Measurements from ENCODE around the gene RCOR2. TPM values are rescaled to one million over a fixed set of nuclear protein-coding genes. Genes with fewer than 3 reads are reported as not detected.

Gene RCOR2
- total and polyA plus RNA-seq, 2 experiments from 2014 or later: 34.7 to 74.2 TPM

- Histone ChIP-seq H3K4me1 (ENCODE audit: low read depth) (peaks cover 38% of the 10 kb centered on the region), H3K27me3 (no peaks in the 10 kb centered on the region), H3K4me3 (no peak overlapping the region), H3K27ac (peak overlapping the region; percentile 92), H3K9me3 (ENCODE audit: low read depth) (no peaks in the 10 kb centered on the region), H3K36me3 (peaks cover 5% of the 10 kb centered on the region)
- TF ChIP-seq CTCF (IDR thresholded peaks at IDR 0.05; ENCODE audit: low read depth, low read length): no peak
- DNase-seq (ENCODE audit: low read depth in 1 of 2, low spot score in 1 of 2): no peak
Observed at GRCh38 chr11:63912678-63913077, 4.3 kb downstream of the RCOR2 start.

GRCh38 chr11:63911876-63912275, 5.1 kb downstream of the RCOR2 start:
- DNase-seq (ENCODE audit: low read depth in 1 of 2, low spot score in 1 of 2): no peak
- Histone ChIP-seq H3K36me3 (peaks cover 5% of the 10 kb centered on the region), H3K9me3 (ENCODE audit: low read depth) (no peaks in the 10 kb centered on the region), H3K4me3 (no peak overlapping the region), H3K4me1 (ENCODE audit: low read depth) (peaks cover 43% of the 10 kb centered on the region), H3K27ac (peak overlapping the region; percentile 92), H3K27me3 (no peaks in the 10 kb centered on the region)
- no peak for TF ChIP-seq CTCF (IDR thresholded peaks at IDR 0.05; ENCODE audit: low read depth, low read length)

GRCh38 chr11:63911440-63911839, 5.5 kb downstream of the RCOR2 start:
- Histone ChIP-seq H3K27me3 (no peaks in the 10 kb centered on the region), H3K9me3 (ENCODE audit: low read depth) (no peaks in the 10 kb centered on the region), H3K36me3 (peaks cover 5% of the 10 kb centered on the region), H3K4me3 (no peak overlapping the region), H3K27ac (peak overlapping the region; percentile 92), H3K4me1 (ENCODE audit: low read depth) (peaks cover 45% of the 10 kb centered on the region)
- no peak for TF ChIP-seq CTCF (IDR thresholded peaks at IDR 0.05; ENCODE audit: low read depth, low read length)
- DNase-seq (ENCODE audit: low read depth in 1 of 2, low spot score in 1 of 2): no peak

- Histone ChIP-seq H3K4me3 (no peak overlapping the region), H3K27me3 (no peaks in the 10 kb centered on the region), H3K4me1 (ENCODE audit: low read depth) (peaks cover 45% of the 10 kb centered on the region), H3K36me3 (peaks cover 5% of the 10 kb centered on the region), H3K9me3 (ENCODE audit: low read depth) (no peaks in the 10 kb centered on the region), H3K27ac (peak overlapping the region; percentile 92)
- TF ChIP-seq CTCF (IDR thresholded peaks at IDR 0.05; ENCODE audit: low read depth, low read length): no peak
- DNase-seq (ENCODE audit: low read depth in 1 of 2, low spot score in 1 of 2): no peak
Observed at GRCh38 chr11:63910675-63911074, 6.3 kb downstream of the RCOR2 start.

GRCh38 chr11:63909591-63910506, 7.1 kb downstream of the RCOR2 start:
- TF ChIP-seq CTCF (IDR thresholded peaks at IDR 0.05; ENCODE audit: low read depth, low read length): no peak
- Histone ChIP-seq H3K36me3 (peaks cover 7% of the 10 kb centered on the region), H3K4me1 (ENCODE audit: low read depth) (peaks cover 39% of the 10 kb centered on the region)

More at GRCh38 chr11:63909591-63910506, 7.1 kb downstream of the RCOR2 start:
- Histone ChIP-seq H3K27me3 (no peaks in the 10 kb centered on the region), H3K4me3 (no peak overlapping the region), H3K9me3 (ENCODE audit: low read depth) (no peaks in the 10 kb centered on the region), H3K27ac (peak overlapping the region; percentile 92)
- DNase-seq (ENCODE audit: low read depth in 1 of 2, low spot score in 1 of 2): peak in 1 of 2 donors; percentile 88

Measured in cardiac muscle cell (in vitro differentiated cells and primary cell).